ENCODE results near the gene COX8A. TPM values are rescaled to one million over a fixed set of nuclear protein-coding genes. Genes with fewer than 3 reads are reported as not detected.
"Not testable (repeated sequence)": the region's sequence is repeated elsewhere in the genome, so short reads cannot be mapped to it uniquely, and the experiment has no call there.

COX8A gene
- total RNA-seq, 6 experiments from 2014 or later, result 144 to 385 (median 177) TPM

- Histone ChIP-seq H3K36me3 (no peaks in the 10 kb centered on the region), H3K9me3 (no peaks in the 10 kb centered on the region), H3K4me3 (no peak overlapping the region), H3K4me1 (no peaks in the 10 kb centered on the region), H3K27me3 (no peaks in the 10 kb centered on the region), H3K27ac (no peak overlapping the region)
- no peak for DNase-seq
- peak in 3 of 4 donors; percentile 16 to 44 (median 33) for ATAC-seq
- intact Hi-C loops (cut with DNase I), result no loop called here
- WGBS (ENCODE audit: insufficient coverage, low coverage, low lambda C conversion rate, missing lambda C conversion rate), result 53% methylated on average over 6 of the region's 19 CpGs
- TF ChIP-seq, protein P1, sequence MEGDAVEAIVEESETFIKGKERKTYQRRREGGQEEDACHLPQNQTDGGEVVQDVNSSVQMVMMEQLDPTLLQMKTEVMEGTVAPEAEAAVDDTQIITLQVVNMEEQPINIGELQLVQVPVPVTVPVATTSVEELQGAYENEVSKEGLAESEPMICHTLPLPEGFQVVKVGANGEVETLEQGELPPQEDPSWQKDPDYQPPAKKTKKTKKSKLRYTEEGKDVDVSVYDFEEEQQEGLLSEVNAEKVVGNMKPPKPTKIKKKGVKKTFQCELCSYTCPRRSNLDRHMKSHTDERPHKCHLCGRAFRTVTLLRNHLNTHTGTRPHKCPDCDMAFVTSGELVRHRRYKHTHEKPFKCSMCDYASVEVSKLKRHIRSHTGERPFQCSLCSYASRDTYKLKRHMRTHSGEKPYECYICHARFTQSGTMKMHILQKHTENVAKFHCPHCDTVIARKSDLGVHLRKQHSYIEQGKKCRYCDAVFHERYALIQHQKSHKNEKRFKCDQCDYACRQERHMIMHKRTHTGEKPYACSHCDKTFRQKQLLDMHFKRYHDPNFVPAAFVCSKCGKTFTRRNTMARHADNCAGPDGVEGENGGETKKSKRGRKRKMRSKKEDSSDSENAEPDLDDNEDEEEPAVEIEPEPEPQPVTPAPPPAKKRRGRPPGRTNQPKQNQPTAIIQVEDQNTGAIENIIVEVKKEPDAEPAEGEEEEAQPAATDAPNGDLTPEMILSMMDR (IDR thresholded peaks at IDR 0.05), result no peak
- TF ChIP-seq POLR2A (IDR thresholded peaks at IDR 0.05), result no peak
Measured at GRCh38 chr11:63961608-63962412, 12.6 kb upstream of the COX8A start.

DNA sequence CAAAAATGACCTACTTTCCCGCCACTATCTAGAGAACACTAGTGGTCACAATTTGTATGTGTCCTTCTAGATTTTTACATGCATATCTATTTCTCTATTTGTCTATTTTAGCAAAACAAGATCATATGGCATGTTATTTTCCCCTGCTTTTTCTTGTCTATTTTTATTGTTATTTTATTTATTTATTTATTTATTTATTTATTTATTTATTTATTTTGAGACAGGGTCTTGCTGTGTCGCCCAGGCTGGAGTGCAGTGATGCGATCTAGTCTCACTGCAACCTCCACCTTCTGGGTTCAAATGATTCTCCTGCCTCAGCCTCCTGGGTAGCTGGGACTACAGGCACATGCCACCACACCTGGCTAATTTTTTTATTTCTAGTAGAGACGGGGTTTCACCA, 10.5 kb upstream of the COX8A start:
- H3K4me3 ChIP-seq; intact Hi-C loops (cut with DNase I); H3K27me3 ChIP-seq; ATAC-seq; DNase-seq; H3K27ac ChIP-seq; H3K9me3 ChIP-seq; H3K4me1 ChIP-seq; H3K36me3 ChIP-seq: not testable (repeated sequence)
- WGBS (ENCODE audit: insufficient coverage, low coverage, low lambda C conversion rate, missing lambda C conversion rate), result 100% methylated on average over 4 of the region's 4 CpGs

GRCh38 chr11:63966444-63966843, 8.0 kb upstream of the COX8A start:
- Histone ChIP-seq H3K4me3 (no peak overlapping the region), H3K36me3 (no peaks in the 10 kb centered on the region), H3K9me3 (no peaks in the 10 kb centered on the region), H3K4me1 (no peaks in the 10 kb centered on the region), H3K27me3 (no peaks in the 10 kb centered on the region), H3K27ac (no peak overlapping the region)
- DNase-seq (no peak), ATAC-seq (no peak)
- WGBS (ENCODE audit: insufficient coverage, low coverage, low lambda C conversion rate, missing lambda C conversion rate), result 90% methylated on average over 1 of the region's 1 CpG
- intact Hi-C loops (cut with DNase I), result no loop called here
- TF ChIP-seq POLR2A (IDR thresholded peaks at IDR 0.05), result no peak
- TF ChIP-seq, protein P1 (IDR thresholded peaks at IDR 0.05), result no peak

DNA sequence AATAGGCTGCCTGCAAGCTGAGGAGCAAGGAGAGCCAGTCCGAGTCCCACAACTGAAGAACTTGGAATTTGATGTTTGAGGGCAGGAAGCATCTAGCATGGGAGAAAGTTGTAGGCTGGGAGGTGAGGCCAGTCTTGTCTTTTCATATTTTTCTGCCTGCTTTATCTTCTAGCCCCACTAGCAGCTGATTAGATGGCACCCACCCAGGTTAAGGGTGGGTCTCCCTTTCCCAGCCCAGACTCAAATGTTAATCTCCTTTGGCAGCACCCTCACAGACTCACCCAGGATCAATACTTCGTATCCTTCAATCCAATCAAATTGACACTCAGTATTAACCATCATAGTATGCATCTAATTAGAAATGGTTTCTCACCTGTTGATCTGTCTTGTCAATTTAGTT, 5.0 kb upstream of the COX8A start:
- Histone ChIP-seq H3K27me3 (no peaks in the 10 kb centered on the region), H3K27ac (no peak overlapping the region), H3K4me3 (no peak overlapping the region), H3K9me3 (no peaks in the 10 kb centered on the region), H3K4me1 (no peaks in the 10 kb centered on the region), H3K36me3 (no peaks in the 10 kb centered on the region)
- TF ChIP-seq, protein P1 (IDR thresholded peaks at IDR 0.05), result no peak
- no peak for TF ChIP-seq POLR2A (IDR thresholded peaks at IDR 0.05)
- WGBS (ENCODE audit: insufficient coverage, low coverage, low lambda C conversion rate, missing lambda C conversion rate), result 60% methylated on average over 2 of the region's 2 CpGs
- ATAC-seq (no peak), DNase-seq (no peak)
- intact Hi-C loops (cut with DNase I), result no loop called here

DNA sequence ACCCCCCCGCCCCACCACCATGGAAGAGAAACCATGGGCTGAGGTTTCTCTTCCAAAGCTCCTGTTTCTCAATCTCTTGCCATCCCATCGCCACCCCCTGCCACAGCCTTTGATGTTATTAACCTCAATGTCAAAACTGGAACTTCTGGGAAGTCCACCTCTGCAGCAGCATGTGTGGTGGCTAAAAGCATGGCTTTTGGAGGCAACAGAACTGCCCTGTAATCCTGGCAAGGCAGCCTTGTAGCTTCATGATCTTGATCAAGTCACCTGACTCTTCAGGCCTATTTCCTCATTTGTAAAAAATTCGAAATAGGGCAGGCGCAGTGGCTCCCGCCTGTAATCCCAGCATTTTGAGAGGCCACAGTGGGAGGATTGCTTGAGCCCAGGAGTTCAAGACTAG, 3.5 kb upstream of the COX8A start:
- Histone ChIP-seq H3K27me3 (no peaks in the 10 kb centered on the region), H3K4me3 (no peak overlapping the region), H3K27ac (no peak overlapping the region), H3K4me1 (peaks cover 0 to 8% (median 3%) of the 10 kb centered on the region in 4 donors), H3K36me3 (no peaks in the 10 kb centered on the region), H3K9me3 (no peaks in the 10 kb centered on the region)
- TF ChIP-seq, protein P1 (IDR thresholded peaks at IDR 0.05), result no peak
- TF ChIP-seq POLR2A (IDR thresholded peaks at IDR 0.05), result no peak
- DNase-seq (no peak), ATAC-seq (no peak)
- intact Hi-C loops (cut with DNase I), result no loop called here
- WGBS (ENCODE audit: insufficient coverage, low coverage, low lambda C conversion rate, missing lambda C conversion rate), result 88% methylated on average over 3 of the region's 5 CpGs

DNA sequence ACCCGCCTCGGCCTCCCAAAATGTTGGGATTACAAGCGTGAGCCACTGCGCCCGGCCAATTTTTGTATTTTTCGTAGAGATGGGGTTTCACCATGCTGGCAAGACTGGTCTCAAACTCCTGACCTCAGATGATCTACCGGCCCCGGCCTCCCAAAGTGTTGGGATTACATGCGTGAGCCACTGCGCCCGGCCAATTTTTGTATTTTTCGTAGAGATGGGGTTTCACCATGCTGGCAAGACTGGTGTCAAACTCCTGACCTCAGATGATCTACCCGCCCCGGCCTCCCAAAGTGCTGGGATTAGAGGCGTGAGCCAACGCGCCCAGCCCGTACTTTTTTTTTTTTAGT, 535 bp upstream of the COX8A start:
- H3K27ac ChIP-seq; DNase-seq; H3K4me3 ChIP-seq; ATAC-seq; H3K9me3 ChIP-seq; H3K27me3 ChIP-seq; H3K36me3 ChIP-seq; intact Hi-C loops (cut with DNase I): not testable (repeated sequence)
- peaks cover 0 to 20% (median 6%) of the 10 kb centered on the region in 4 donors for H3K4me1 ChIP-seq
- 61% methylated on average over 18 of the region's 18 CpGs for WGBS (ENCODE audit: insufficient coverage, low coverage, low lambda C conversion rate, missing lambda C conversion rate)
